DMS114 treated with DMSO at 0.1 percent for 48 hours (cell line): ENCODE measurements around the gene INTS3.

ENCODE experiments used
- DNase-seq: peaks from one replicate; lab custom pipeline; 2025; ENCODE audit not compliant: unreplicated experiment; lab: John Stamatoyannopoulos, UW

The INTS3 gene

DNA sequence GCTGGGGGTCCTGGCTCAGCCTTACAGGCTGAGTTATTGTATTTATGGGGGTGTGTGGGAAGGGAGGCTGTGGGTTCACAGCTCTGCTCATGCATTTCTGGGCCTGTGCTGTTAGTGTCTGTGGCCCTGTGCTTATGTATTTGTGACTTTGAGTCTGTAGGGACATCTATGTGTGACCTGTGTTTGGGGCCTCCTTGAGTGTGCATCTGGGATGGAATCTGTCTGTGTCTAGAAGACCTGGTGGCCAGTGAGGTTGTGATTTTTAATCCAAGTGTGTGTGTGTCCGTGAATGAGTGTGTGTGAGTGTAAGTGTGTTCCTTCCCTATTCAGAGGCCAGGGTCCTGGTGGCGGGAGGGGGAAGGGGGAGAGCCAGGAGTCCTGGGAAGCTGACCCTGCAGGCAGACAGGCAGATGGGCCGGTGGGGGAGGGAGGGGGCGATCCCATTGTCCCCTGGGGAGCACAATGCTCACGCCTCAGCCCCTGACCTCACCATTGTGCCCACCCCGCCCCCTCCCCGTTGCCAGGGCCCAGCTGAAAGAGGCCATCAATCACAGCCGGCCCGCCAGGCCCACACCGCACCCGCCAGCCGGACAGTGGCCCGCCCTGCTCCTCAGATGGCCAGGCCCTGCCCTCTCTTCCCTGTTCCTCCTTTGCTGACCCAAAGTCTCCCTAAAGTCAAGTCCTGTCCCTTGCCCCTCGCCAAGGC, 66.9 kb downstream of the INTS3 start:
- DNase-seq, result no peak

DNA sequence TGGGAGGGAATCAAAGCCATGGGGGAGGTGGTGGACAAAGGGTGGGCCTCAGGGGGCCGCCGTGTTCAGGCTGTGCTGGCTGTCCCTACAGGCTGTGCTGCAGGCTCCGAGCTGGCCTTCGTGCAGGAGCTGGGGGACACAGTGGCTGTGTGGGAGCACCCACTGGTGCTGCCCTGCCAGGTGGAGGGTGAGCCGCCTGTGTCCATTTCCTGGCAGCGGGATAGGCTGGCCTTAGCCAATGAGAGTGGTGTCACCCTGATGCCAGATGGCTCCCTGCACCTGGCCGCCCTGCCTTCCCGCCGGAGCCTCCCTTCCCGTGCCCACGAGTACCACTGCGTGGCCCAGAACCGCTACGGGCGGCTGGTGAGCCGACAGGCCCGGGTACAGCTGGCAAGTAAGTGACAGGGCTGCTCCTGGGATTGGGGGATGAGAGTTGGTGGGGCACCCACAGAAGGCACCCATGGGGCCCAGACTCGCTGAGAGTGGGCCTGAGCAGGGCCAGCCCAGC, 67.5 kb downstream of the INTS3 start:
- no peak for DNase-seq

DNA sequence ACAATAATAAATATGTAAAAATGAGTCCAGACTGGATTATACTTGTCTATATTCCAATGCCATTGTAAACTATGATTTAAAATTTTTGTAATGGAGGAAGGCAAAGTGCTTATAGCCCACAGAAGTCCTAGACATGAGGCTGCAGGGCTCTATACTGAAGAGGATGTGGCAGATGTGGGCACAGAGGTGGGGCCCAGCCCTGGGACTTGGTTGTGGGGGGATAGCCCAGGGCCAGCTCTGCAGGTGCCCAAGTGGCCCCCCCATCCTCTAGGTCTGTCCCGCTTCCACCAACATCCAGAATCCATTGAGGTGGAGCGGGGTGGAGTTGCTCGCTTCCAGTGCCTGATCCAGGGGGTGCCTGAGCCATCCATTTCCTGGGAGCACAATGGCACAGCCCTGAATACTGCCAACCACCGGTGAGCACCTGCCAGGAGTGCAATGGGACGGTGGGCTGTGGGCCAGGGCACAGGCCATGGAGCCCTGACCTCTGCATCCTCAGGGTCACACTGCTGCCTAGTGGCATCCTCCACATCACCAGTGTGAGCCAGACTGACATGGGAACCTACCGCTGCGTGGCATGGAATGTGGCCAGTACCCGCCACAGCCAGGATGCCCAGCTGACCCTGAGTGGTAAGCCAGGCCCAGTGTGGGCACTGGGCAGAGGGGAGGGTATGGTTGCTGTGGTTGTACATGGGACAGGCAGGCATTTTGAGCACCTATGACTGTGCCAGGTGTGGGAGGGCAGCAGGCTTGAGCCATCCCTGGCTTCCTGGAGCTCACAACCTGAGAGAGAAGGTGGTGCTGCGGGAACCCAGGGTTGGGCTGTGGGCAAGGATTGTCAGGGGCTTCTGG, 68.3 kb downstream of the INTS3 start:
- DNase-seq, result no peak

DNA sequence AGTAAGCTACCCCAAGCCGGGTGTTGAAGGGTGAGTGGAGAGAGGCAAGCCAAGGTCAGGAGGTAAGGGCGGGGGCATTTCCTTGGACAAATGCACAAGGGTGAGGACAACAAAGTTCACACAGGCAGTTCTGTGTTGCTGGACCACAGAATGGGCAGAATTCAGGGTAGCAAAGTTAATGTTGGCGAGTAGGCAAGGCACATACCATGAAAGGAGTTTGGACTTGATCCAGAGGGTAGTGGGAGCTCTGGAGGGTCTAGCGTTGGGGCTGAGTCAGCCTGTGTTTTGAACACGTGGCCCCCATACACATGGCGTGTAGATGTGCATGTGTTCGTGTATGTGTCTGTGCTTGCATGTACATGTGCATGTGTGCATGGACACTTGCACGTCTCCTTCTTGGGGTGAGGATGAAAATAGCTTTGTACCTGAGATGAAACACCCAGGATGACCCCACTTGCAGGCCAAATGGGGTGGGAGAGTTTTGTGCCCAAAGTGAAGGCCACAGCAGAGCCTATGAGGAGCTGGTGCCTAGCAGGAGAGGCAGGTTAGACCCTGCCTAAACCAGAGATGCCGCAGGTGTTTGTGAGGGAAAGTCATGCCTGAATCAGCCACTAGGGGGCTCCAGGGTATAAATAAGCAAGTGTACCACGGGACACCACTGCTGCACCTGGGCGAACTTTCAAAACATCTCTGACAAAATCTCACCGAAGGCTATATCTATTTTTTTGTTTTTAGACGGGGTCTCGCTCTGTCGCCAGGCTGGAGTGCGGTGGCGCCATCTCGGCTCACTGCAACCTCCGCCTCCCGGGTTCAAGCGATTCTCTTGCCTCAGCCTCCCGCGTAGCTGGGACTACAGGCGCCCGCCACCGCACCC, 69.2 kb downstream of the INTS3 start:
- peak; percentile 56 for DNase-seq

DNA sequence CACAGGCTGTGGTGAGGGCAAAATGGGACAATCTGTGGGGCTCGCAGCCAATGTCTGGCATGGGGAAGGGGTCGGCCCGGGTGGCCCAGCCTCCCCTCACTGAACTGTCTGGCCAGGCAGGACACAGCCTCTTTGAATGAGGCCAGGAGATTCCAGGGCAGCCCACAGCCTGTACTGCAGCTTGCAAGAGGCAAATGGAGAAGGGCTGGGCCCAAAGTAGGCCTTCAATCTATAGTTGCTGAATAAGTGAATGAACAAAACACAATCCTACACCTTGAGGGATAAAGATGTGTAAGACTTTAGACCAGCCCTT, 70.6 kb downstream of the INTS3 start:
- no peak for DNase-seq

DNA sequence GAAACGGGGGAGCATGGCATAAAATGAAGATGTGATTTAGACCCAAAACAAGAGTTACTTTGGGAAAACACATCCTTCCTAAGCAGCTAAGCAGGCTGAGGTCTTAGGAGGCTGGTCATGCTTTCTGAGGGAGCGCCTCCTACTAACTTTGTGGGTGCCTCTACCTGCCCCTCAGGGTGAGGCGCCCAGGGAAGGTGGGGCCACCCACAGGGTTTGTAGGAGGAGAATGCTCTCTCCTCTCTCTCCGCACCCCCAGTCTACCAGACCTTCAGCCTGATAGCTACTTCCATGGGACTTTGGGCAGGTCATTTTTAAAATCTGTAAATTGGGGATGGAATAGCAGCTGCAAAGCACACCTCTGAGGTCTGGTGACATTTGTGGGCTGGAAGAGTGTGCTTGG, 71.2 kb downstream of the INTS3 start:
- DNase-seq, result no peak

DNA sequence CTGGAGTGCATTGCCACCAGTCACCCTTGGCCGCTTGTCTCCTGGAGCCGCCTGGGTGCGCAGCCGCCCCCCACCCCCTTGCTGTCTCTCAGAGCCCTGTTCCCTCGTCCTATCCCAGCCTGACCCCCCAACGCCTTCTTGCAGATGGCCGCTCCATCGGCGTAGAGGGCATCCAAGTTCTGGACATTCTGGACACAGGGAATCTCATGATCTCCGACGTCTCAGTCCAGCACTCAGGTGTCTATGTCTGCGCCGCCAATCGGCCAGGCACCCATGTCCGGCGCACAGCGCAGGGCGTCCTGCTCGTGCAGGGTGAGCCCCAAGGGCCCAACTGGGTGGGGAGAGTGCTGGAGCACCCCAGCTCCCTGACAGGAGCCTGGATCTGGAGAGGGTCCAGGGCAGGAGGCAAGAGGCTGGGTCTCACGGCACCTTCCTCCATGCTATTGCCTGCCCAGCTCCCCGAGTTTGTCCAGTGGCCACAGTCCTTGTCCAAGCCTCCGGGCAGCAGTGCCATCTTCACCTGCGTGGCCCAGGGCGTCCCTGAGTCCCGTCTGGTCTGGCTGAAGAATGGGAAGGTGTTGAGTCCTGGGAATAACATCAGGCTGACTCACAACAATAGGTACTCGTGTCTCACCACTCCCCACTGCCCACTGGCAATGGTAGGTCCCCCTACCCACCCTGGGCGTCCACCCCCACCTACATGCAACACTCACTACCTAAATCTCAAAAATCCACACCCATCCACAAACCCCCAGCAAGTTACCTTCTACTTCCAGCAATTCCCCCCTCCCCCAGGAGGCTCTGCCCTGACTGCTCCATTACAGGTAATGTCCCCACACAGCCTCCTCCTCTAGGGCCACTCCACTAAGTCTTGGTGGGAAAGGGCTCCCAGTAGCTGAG, 72.0 kb downstream of the INTS3 start:
- no peak for DNase-seq

DNA sequence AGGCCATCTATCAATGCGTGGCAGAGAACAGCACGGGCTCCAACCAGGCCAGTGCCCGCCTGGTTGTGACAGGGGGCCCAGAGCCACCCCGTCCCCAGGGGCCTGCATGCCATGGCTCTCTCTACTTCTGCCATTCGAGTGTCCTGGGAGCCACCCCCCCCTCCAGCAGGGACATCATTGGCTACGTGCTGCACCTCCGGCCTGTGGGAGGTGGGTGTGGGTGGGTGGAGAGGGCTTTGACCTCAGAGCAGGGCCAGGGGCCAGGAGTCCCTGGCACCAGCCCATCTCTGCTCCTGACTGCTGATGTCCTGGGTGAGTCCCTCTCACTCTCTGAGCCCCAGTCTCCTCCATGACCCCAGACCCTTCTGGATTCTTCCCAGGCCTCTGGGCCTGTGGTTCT, 72.7 kb downstream of the INTS3 start:
- no peak for DNase-seq

DNA sequence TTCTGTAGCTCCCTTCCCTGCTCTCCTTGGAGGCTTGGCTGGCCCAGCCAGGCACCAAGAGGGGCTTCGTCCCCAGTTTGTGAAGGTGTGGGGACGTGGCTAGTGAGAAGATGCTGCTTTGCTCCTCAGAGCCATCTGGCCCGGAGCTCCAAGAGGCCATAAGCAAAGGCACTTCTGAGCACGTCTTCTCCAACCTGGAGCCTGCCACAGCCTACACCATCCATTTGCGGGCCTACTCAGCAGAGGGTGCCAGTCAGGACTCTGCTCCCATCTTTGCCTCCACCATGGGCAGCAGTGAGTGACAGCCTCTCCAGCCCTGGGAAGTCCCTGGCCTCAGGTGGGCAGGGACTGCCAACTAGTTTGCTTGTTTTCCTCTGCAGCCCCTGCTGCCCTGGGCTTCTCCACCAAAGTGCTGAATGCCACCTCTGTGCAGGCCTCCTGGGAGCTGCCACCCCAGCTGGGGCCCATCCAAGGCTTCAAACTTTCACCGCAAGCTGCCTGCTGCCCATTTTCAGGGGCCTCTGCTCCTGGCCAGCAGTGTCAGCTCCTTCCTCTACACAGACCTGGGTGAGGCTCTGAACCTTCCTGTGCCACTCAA, 73.3 kb downstream of the INTS3 start:
- no peak for DNase-seq

DNA sequence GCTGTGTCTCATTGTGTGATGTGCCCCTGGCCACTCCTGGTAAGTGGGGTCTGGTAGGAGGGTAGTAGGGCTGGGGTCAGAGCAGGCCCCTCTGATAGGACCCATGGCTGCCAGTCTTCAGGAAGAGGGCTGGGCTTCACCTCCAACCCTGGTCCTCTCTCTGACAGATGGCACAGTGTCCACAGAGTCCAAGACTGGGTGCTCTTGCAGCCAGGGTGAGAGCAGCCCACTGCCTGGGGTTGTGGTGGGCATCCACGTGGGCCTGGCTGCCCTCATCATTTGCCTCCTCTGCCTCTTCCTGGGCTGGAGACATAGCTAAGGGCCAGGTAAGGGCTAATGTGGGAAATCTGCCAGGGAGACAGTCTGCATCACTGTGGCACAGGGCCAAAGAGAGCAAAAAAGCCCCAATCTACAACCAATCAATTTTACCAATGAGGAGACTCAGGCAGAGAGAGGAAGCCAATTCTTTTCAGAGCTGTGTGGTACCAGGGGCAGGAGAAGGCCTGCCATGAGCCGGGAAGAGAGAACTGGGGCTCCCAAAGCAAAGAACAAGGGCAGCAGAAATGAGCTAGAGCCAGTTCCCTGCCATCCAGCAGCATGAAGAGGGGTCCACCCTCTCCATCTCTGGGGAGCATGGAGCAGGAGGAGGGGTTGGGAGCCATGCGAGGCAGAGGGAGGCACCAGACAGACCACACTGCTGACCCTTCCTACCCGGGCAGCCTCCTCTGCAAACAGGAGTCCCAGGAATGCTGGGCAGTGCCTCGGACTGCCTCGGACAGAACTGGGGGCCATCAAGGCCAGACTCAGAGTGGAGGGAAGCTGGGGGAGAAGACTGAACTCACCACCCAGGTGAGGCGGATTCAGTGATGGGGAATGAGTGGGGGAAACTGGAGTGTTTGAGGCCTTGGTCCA, 74.2 kb downstream of the INTS3 start:
- no peak for DNase-seq

DNA sequence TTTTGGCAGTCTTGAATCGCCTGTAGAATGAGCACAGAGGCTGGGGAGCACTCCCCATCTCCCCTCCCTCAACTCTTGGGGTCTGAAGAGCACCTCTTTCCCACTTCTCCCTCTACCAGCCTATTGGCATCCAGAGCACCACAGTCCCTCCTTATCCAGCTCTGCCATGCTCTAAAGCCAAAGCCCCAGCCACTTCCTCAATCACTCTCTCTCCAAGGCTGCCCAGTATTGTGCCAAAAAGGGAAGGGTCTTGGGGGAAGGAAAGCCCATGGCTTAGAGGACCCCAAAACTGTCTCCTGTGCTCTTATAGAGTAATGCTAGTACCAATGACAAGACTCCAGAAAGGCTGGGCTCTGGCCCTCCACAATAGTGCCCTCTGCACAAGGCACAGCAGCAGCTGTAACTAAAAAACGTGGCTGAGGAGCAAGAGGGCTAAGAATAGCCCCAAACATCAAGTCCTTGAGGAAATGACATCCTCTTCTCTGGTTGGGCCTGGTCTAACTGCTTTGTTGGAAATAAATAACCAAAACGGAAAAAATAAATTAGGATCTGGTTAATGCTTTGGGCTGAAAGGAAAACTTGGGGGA, 75.7 kb downstream of the INTS3 start:
- no peak for DNase-seq

DNA sequence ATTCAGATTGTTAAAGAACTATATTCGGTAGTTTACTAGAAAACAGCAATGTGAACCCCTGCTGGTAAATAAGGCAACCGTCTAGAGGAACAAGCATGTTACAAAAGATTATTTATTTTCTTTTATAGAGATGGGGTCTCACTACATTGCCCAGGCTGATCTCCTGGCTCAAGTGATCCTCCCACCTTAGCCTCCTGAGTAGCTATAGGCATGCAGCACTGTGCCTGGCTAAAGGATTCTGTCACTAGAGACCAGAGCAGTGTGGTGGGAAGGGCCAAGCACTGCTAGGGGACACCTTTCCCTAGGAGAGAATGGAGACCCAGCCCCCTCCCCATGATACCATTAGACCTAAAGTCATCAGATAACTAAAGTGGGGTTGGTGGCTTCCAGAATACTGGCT, 76.3 kb downstream of the INTS3 start:
- no peak for DNase-seq

DNA sequence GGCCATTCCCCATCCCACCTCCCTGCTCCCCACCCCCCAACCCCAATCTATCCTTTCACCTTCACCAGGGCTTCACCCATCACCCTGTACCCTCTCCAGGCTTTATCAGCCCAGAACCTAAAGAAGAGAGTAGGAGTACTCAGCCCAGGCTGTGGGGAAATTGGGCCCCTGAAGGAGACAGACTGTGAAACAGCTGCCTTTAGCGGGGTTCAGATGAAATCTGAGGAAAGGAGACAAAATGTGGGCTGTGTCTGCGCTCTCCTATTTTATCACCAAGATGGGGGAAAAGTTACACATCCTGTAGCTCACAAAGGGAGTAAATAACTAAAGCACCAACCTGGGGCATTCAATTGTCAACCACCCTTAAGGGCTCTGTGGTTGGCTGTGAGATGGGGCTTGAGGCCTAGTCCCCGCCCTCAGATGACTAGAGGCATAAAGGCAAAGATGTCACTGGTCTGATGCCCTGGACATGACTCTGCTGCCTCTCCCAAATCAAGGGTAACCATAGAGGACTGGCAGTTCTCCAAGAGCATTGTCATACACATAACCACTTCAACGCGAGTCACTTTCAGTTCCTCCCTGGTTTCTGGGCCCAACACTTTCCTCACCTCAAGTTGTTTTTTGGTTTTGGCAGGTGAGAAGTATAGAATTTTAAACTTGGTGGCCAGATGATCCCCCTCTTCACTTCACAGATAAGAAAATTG, 77.3 kb downstream of the INTS3 start:
- no peak for DNase-seq

DNA sequence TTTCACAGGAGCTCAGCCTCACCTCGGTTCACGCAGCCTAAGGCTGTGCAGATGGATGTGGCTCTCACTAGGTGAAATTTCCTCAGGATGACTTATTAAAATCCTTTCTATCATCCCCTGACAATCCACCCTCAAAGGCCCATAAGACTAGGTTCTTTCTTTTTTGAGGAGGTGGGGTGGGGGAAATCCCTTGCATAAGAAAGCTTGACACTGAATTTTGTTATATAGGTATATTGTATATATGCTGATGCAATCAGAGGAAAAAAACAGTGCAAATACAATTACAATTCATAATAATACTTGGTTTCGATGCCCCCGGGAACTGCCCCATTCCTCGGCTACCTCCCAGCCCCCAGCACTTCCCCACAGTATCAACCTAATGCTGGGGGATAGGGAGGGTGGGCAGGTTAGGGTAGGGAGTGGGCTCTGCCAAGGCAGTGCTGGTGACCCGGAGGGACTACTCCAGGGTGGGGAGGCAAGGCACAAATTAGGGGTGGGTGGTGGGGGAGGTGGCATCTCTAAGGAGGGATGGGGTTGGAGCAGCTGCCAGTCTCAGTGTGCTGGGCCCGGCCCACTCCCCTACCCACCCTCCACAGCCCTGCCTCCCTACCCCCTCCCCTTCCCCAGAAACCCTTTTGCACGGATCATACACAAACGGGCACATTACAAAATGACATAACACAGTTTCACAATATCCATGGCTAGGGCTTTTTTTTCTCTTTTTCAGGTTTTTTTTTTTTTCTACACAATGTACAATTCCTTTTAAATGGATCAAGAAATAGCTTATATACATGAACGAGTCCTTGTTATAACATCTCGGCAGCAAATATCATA, 78.3 kb downstream of the INTS3 start:
- no peak for DNase-seq

DNA sequence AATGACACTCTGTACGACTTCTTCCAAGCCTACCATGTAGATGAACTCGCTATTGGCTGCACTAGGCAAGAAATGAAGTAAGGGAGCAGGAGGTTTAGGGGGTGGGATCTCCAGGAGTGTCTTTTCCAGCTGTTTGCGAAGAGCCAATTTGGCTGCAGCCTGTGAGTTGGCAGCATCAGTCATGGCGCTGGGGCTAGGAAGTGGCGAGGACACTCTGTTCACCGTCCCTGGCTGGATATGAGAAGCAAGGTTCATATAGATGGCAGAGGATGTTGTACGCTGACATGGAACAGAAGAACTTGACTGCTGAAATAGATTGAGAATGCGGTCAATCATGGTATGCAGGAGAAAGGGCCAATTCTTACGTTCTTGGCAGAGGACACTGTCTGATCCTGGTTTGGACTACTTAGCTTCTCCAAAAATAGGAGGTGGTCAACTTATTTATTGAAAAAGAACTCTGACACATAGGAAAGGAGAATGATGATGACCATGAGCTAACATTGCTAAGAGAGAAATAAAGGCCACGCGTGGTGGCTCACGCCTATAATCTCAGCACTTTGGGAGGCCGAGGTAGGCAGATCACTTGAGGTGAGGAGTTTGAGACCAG, 88.5 kb downstream of the INTS3 start:
- no peak for DNase-seq

DNA sequence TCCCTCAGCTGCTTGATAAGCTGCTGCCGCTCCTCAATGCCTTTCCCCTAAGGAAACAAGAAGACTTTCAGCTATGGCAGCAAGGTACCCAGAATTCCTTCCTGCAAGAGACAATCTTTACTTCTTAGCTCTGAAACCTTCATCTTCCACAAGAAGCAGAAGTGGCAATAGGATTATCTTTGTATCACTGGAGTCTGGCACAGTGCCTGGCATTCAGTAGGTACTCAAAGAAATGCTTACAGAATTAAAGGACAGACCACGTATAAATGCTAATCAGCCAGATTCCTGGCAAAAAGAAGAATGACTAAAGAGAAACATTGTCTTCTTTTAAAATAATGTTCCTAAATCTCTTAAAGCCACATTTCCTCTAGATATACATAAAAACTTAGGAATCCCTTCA, 91.0 kb downstream of the INTS3 start:
- no peak for DNase-seq
